Ovary (tissue), 9 donors: ENCODE data around the gene CCL21. TPM values are rescaled to one million over a fixed set of nuclear protein-coding genes. Genes with fewer than 3 reads are reported as not detected.
A peak's percentile ranks its signal among the peaks of the same experiment; 100 is the strongest.

Source experiments
- DNase-seq, 5 donors: peaks; one replicate each; pipeline ENCODE4 v3.0.0-alpha.2; 2019 to 2020
- H3K27ac ChIP-seq, 2 donors: fragments of 200-600 bp; one replicate each; pipeline versions ENCODE4 v1.5.1 to v1.8.0; 2019 to 2022
- H3K27me3 ChIP-seq: fragments of 200-600 bp; one replicate; pipeline ENCODE4 v1.8.0; 2022
- H3K36me3 ChIP-seq: fragments of 200-600 bp; sonication (generic); one replicate; pipeline ENCODE4 v1.5.1; 2019
- H3K4me1 ChIP-seq: one replicate; pipeline ENCODE4 v1.8.1; 2013; ENCODE audit warnings: mild to moderate bottlenecking, moderate library complexity; ENCODE audit not compliant: insufficient read depth
- H3K4me3 ChIP-seq: fragments of 200-600 bp; sonication (generic); one replicate; pipeline ENCODE4 v1.5.1; 2017
- H3K9me3 ChIP-seq, 2 donors: fragments of 200-600 bp in 1 of 2; sonication (generic) in 1 of 2; one replicate each; pipeline versions ENCODE4 v1.5.1 to v1.8.1; 2013 to 2019; ENCODE audit warnings: mild to moderate bottlenecking in 1 of 2, moderate library complexity in 1 of 2
- EP300 ChIP-seq: sonication (generic); formaldehyde crosslinking; IDR thresholded peaks from one replicate; pipeline ENCODE4 v1.6.1; 2017; ENCODE audit warnings: antibody characterized with exemption
- POLR2A ChIP-seq: fragments of 450-650 bp; IDR thresholded peaks from one replicate; pipeline ENCODE4 v1.6.1; 2017; ENCODE audit warnings: antibody characterized with exemption, mild to moderate bottlenecking, moderate library complexity
- WGBS, 3 donors: extraction: QIAGEN DNeasy Blood & Tissue Kit in 1 of 3; methylation state at CpG; one replicate each; pipeline versions ENCODE4 v1.1.5 to v1.1.7; 2013 to 2017; 5-methylcytosine and 5-hydroxymethylcytosine counted together
- intact Hi-C, 4 donors: fragments of 100-400 bp; cut with DNase I; formaldehyde crosslinking; loops; one replicate each; pipeline versions ENCODE4 v1.11.0 to v1.15.1; 2022 to 2023
- polyA plus RNA-seq, 2 donors: library from polyadenylated mRNA; stranded (reverse); fragments of 200-250 nt in 1 of 2; fragments of 350-450 nt in 1 of 2; fragmentation: Illumina TruSeq in 1 of 2; extraction: RNeasy Lipid Tissue Mini Kit (QIAGEN cat#74804) in 1 of 2; gene quantifications; one replicate each; pipeline ENCODE4 v1.2.3, GENCODE V29; 2013 to 2014
- total RNA-seq, 7 donors: library from RNA; depleted of rRNA in 2 of 7; stranded (reverse); fragments of >200 nt in 2 of 7; fragmentation: NEBNext Ultra II Directional in 3 of 7; extraction: Animal tissue kit (Norgen Biotek cat#: 25700) in 3 of 7; gene quantifications; one replicate each; pipeline versions ENCODE4 v1.1.0 to v1.2.4, GENCODE V29; 2016 to 2023
- TF ChIP-seq, protein P1 (sequence below), 3 donors: fragments of 450-650 bp in 2 of 3; fragments of 200-600 bp in 1 of 3; IDR thresholded peaks; one replicate each; pipeline versions ENCODE4 v1.5.1 to v1.8.0; 2016 to 2022; ENCODE audit warnings: antibody characterized with exemption in 3 of 3, mild to moderate bottlenecking in 1 of 3
- donor health status: DM: no; HTN: no; CAD: no; lungs with moderate emphysema.
- donor health status: DM: no; HTN: no; CAD: no.
- donor health status: Bipolar disorder and iron deficiency.
- donor health status: DM: yes; HTN: yes; CAD: no.
- donor health status: DM: no; HTN: no; CAD: no.
- donor health status: DM: yes; HTN: yes; CAD: no.

The CCL21 gene
- total and polyA plus RNA-seq, 9 donors: 1.5 to 83.6 (median 34.2) TPM

DNA sequence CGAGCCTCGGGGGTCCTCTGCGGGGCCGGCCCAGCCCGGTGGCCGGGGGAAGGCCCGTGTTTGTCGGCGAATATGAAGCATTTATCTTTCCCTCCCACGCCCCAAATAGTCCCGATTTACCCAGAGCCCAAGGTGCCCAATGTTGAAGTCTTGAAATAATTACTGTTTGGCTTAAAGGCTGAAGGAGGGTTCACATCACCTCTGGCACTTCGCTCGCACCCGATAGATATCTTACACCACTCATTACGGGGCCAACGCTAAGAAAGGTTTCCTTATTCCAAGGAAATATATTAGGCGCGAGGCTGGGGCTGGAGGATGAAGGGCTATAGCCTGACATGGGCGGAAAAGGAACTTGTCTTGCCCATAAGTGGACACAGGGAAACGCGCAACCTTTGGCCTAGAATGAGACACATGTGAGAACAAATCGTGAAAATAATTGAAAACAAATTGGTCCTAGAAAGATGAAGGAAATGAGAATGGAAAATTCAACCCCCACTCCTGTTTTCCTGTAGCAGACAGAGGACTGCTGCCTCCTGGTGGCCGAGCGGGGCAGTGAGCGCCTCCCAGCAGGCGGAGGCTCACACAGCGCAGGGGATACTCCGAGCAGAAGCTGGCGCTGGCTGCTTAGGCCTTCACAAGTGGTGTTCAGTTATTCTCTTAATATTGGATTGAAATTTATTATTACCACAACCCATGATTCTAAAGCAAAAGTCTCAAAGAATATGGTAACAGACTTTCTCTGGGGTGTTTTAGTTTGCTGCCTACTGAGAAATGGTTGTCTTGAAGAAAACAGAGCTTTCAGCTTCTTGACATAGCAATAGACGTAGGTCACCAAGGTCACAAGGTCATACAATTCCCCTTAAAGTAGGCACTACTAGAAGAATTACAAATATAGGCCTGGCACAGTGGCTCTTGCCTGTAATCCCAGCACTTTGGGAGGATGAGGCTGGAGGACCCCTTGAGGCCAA is 7.9 kb downstream of the CCL21 start:
- 3 to 4% (median 3%) methylated on average over 30 of the region's 30 CpGs for WGBS, 3 donors
- Histone ChIP-seq H3K27me3 (no peaks in the 10 kb centered on the region), H3K4me3 (peak overlapping the region; percentile 76), H3K27ac (peak overlapping the region in 1 of 2 donors; percentile 49), H3K9me3 (no peaks in the 10 kb centered on the region), H3K36me3 (no peaks in the 10 kb centered on the region), H3K4me1 (no peaks in the 10 kb centered on the region)
- intact Hi-C loops: loop anchor here in 2 of 4 donors (2.0 to 5.0 kb wide), 2 partner anchors 33 to 65 kb away; partner anchors contain the start of gene SIGMAR1 (in 1 of the 2)
- DNase-seq: peak; percentile 78 to 91 (median 88)
- no peak for TF ChIP-seq POLR2A
- TF ChIP-seq, protein P1, sequence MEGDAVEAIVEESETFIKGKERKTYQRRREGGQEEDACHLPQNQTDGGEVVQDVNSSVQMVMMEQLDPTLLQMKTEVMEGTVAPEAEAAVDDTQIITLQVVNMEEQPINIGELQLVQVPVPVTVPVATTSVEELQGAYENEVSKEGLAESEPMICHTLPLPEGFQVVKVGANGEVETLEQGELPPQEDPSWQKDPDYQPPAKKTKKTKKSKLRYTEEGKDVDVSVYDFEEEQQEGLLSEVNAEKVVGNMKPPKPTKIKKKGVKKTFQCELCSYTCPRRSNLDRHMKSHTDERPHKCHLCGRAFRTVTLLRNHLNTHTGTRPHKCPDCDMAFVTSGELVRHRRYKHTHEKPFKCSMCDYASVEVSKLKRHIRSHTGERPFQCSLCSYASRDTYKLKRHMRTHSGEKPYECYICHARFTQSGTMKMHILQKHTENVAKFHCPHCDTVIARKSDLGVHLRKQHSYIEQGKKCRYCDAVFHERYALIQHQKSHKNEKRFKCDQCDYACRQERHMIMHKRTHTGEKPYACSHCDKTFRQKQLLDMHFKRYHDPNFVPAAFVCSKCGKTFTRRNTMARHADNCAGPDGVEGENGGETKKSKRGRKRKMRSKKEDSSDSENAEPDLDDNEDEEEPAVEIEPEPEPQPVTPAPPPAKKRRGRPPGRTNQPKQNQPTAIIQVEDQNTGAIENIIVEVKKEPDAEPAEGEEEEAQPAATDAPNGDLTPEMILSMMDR (IDR thresholded peaks at IDR 0.05): peak; percentile 88 to 93 (median 89)

DNA sequence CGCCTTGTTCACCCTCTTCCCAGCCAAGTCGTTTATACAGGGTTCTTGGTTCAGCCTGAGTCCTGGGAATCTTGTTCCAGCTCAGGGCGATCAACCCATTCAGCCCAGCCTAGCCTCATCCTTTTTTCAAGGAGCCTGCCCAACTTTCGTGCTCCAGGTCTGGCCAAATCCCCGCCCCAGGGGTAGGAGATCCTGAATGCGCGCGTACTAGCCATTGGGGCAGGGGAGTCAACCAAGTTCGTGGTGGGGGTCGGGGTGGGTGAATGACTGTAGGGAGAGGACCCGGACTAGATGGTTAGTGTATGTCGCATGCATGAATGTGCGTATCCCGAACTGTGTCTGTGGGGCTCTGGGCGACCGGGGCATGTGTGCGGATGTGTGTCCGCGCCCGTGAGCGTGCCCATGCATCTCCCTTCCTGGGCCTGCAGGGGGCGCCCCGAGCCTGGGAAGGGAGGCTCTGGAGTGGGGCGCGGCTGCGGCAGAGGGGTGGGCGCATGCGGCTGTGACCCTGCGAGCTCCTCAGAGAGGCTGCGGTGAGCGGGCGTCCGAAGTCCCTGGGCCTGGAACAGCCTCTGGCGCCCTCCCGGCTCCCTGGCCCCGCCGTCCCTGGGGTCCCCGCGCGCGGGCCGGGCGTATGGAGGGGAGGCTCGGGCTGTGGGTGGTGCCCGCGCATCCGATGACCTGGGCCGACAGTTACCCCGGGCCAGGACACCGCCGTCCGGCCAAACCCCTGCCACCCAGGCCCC is 8.7 kb downstream of the CCL21 start:
- Histone ChIP-seq H3K36me3 (no peaks in the 10 kb centered on the region), H3K4me1 (no peaks in the 10 kb centered on the region), H3K27ac (peak overlapping the region in 1 of 2 donors; percentile 49), H3K4me3 (peak overlapping the region; percentile 76), H3K27me3 (no peaks in the 10 kb centered on the region), H3K9me3 (no peaks in the 10 kb centered on the region)
- intact Hi-C loops: loop anchor here in 2 of 4 donors (2.0 to 5.0 kb wide), 2 partner anchors 32 to 64 kb away; partner anchors contain the start of gene SIGMAR1 (in 1 of the 2)
- WGBS, 3 donors: 5 to 8% (median 7%) methylated on average over 45 to 52 of the region's 52 CpGs
- TF ChIP-seq EP300: no peak
- TF ChIP-seq, protein P1 (IDR thresholded peaks at IDR 0.05): peak; percentile 72 to 80 (median 75)
- DNase-seq: peak; percentile 58 to 82 (median 78)

DNA sequence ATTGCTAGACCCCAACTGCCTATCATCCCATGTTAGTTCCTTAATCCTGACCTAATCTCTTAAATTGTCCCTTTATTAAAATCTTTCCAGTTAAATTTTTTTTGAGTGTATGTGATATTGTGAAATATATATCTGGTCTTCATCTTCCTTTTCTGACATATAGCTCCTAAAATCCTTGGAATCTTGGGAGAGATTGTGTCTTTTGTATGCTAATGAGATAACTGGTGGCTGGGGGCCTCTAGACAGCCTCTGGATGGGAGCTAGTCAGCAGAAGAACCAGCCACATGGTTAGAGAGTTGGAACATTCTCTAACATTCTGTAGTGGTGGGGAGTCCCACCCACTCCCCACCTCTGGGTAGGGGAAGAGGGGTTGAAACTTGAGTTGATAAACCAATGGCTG is 15.1 kb downstream of the CCL21 start:
- H3K27ac ChIP-seq: no peak overlapping the region
- no peaks in the 10 kb centered on the region for H3K9me3 ChIP-seq
- no peaks in the 10 kb centered on the region for H3K4me1 ChIP-seq
- TF ChIP-seq EP300: no peak
- TF ChIP-seq POLR2A: no peak
- TF ChIP-seq, protein P1 (IDR thresholded peaks at IDR 0.05): no peak
- no peaks in the 10 kb centered on the region for H3K27me3 ChIP-seq
- DNase-seq: no peak
- no peak overlapping the region for H3K4me3 ChIP-seq
- intact Hi-C loops: no loop called here
- H3K36me3 ChIP-seq: no peaks in the 10 kb centered on the region

DNA sequence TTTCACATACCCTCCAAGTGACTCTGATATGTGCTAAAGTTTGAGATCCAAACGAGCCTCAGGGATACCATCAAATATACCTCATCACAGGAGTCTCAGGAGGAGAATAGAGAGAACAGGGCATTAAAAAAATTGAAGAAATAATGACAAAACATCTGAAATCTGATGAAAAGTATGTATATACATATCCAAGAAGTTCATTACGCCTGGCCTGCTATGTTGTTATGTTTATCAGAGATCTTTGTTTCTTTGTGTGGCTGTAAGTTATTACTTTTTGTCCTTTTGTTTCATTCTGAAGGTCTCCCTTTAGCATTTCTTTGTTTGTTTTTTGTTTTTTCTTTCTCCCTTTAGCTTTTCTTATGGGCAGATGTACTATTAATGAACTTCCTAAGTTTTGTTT is 16.4 kb downstream of the CCL21 start:
- TF ChIP-seq, protein P1 (IDR thresholded peaks at IDR 0.05): no peak
- TF ChIP-seq POLR2A: no peak
- TF ChIP-seq EP300: no peak
- H3K4me3 ChIP-seq: no peak overlapping the region
- H3K36me3 ChIP-seq: no peaks in the 10 kb centered on the region
- no peaks in the 10 kb centered on the region for H3K4me1 ChIP-seq
- DNase-seq: no peak
- no peaks in the 10 kb centered on the region for H3K9me3 ChIP-seq
- H3K27ac ChIP-seq: no peak overlapping the region
- intact Hi-C loops: no loop called here
- no peaks in the 10 kb centered on the region for H3K27me3 ChIP-seq
- WGBS, 3 donors: 75 to 93% (median 76%) methylated on average over 2 of the region's 2 CpGs
